HG03060 (cell line): Measurements from ENCODE around the gene NOX5.

Source experiments
- ATAC-seq: cut with Tn5 transposase; IDR thresholded peaks from one replicate; pipeline ENCODE4 v1.9.1; 2021; ENCODE audit warnings: low read depth, moderate number of reproducible peaks; ENCODE audit not compliant: unreplicated experiment

NOX5 gene

DNA sequence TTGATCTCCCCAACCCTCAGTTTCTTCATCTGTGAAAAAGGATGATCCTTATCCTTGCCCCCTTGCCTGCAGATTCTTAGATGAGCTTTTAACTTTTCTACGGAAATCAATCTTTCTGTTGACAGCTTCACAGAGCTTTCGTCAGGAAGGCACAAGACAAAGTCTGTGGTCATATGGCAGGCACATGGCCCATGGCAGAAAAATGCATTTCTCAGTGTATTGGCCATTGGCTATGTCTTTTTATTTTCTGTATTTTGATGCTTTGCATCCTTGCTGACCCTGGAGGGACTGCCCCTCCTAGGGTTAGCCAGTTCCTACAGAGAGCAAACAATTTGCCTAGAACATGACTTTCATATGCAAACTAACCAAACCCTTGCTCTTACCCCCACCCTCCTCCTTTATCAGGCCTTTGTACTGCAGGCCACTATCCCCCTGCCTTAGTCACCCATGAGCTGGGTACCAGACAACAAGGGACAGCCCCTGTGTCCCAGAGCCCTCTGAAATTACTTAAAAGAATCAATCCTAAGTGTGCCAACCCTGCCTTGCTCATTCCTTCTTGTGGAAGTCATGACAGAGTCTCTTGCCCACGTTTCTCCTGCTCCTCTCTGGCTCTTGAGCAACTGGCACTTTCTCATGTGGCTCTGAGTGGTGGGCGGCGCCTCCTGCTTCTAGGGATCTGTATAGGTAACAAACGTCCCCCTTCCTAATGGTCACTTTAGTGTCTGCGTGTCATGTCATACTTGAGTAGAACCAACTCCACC, 24.1 kb upstream of the NOX5 start:
- no peak for ATAC-seq

- ATAC-seq: no peak
These were observed 23.4 kb upstream of the NOX5 start for GRCh38 chr15:68990992-68991500.

GRCh38 chr15:68991723-68992122, 22.8 kb upstream of the NOX5 start:
- ATAC-seq: no peak

DNA sequence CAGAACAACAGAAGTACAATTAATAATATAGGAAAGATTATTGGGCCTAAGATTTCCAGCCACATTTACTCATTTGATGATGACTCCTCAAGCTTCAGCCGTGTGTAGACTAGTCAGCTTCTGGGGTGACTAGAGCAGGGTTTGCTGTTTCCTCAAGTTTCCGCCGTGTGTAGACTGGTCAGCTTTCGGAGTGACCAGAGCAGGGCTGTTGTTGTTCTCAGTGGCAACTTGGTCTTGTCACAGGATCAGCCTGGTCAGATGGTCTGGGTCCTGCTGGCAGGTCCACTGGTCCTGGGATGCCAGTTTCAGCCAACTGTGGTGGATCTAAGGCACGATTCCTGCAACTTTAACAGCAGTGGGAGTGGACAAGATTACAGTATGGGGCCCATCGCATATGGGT, 21.8 kb upstream of the NOX5 start:
- ATAC-seq: no peak

DNA sequence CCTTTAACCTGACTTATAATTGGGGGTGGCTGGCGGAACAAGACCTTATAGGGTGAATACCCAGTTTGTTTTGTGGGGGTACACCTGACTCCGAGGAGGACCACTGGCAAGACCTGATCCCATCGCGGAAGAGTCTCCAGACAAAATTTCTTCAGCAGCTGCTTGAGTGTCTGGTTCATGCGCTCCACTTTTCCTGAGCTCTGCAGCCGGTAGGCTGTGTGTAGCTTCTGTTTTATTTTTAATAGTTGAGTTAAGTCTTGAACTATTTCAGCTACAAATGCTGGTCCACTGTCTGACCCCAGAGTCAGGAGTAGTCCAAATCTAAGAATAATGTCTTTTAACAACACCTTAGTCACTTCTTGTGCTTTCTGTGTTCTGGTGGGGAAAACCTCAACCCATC, 21.2 kb upstream of the NOX5 start:
- ATAC-seq: no peak

- no peak for ATAC-seq
These were observed 20.3 kb upstream of the NOX5 start for GRCh38 chr15:68994149-68994548.

DNA sequence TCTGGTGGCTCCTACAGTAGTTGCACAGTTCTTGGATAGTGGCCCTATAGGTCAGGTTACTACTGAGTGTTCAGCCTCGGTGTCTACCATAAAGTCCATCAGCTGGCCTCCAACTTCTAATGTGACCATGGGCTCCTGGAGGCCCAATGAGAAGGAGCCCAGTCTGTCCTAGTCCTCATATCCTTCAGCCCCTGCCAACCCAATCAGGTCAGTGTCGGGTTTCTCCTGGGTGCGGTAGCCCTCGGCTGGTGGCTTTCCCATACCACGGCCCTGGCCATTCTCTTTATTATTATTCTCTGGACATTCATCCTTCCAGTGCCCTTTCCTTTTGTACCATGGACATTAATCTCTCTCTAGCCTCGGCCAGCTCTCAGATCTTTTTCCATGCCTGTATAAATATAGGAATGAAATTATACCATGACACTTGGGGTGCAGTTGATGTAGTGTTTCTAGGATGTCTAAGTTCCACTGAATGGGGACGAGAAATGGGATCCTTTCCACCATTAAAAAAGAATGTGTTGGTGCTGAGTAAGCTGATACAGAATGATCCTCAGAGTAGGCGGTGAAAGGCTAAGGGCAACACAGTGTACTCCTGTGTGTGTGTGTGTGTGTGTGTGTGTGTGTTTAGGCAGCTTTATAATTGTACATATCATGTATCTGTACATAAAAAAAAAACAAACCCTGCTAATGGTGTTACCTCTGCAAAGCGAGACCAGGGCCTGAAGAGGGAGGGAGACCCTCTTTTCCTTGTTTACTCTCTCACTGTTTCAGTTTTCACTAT, 19.3 kb upstream of the NOX5 start:
- ATAC-seq: no peak

GRCh38 chr15:68997050-68997449, 17.4 kb upstream of the NOX5 start:
- no peak for ATAC-seq

DNA sequence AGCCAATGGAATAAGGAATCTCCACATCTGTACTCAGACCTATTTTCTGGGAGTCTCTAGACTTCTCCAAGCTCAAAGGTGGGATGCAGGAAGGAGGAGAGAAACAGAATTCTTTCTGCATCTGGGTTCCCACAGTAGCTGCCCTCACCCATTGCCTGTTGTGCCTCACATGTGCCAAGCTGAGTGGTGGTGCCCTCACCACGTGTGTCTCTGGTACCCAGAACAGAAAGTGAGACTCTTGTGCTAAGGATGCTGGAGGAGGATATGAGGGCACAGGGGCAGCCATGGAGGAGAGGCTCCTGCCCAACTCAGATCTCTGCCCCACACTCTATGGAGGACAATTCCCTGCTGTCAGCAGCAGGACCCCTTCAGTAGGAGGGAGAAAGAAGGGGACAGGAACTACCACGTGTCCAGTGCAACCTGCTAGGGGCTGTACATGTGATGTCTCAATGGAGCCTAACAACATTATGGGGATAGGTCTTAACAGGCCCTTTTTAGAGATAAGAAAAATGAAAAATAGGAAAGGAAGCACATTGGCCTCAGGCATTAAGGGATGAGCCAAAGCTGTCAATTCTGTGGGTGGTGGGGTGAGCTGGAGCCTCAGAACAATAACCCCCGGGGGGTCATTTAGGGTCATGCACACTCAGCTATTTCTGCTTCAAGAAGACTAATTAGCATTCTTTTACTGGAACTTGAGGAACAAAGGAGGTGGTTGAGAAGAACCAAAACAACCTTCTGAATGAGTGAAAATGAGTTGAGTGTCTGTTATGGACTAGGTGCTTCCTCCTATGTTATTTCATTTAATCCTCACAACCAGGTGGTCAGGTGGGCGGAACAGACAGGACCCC, 16.3 kb upstream of the NOX5 start:
- no peak for ATAC-seq

DNA sequence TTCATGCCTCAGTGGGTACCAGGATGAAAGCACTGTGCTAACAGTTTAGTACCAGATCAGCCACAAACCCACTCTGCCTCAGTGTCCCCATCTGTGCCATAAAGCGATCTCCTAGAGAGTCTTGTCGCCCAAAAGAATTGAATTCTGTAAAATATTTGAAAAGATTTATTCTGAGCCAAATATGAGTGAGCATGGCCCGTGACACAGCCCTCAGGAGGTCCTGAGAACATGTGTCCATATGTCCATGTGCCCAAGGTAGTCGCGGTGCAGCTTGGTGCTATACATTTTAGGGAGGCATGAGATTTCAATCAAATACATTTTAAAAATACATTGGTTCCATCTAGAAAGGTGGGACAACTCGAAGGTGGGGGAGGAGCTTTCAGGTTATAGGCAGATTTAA, 15.4 kb upstream of the NOX5 start:
- no peak for ATAC-seq

DNA sequence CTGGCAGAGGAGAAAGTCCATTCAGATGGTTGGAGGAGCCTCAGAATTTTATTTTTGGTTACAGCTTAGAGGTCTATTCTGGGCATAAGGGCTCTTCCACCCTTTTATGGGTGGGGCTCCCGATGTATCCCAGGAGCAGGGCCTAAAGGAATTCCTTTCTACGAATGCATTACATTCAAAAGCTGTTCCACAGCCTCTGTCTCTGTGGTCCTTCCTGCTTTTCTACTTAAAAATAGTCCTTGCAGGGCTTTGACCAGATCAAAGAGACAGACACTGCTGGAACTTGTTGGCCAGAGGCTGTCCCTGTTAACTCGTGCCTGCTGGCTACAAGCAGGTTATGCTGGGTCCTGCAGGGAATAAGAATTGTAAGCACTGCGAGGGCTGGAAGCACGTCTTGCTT, 14.4 kb upstream of the NOX5 start:
- ATAC-seq: no peak

- ATAC-seq: no peak
These were observed 13.6 kb upstream of the NOX5 start for GRCh38 chr15:69000725-69001503.

GRCh38 chr15:69002783-69003182, 11.7 kb upstream of the NOX5 start:
- ATAC-seq: no peak

- no peak for ATAC-seq
These were observed 10.5 kb upstream of the NOX5 start for GRCh38 chr15:69004011-69004410.

GRCh38 chr15:69008056-69008455, 6.4 kb upstream of the NOX5 start:
- no peak for ATAC-seq

- no peak for ATAC-seq
These were observed 5.2 kb upstream of the NOX5 start for GRCh38 chr15:69009341-69009740.

GRCh38 chr15:69011641-69012040, 2.9 kb upstream of the NOX5 start:
- ATAC-seq: no peak

GRCh38 chr15:69012761-69013364, 1.6 kb upstream of the NOX5 start:
- ATAC-seq: no peak

DNA sequence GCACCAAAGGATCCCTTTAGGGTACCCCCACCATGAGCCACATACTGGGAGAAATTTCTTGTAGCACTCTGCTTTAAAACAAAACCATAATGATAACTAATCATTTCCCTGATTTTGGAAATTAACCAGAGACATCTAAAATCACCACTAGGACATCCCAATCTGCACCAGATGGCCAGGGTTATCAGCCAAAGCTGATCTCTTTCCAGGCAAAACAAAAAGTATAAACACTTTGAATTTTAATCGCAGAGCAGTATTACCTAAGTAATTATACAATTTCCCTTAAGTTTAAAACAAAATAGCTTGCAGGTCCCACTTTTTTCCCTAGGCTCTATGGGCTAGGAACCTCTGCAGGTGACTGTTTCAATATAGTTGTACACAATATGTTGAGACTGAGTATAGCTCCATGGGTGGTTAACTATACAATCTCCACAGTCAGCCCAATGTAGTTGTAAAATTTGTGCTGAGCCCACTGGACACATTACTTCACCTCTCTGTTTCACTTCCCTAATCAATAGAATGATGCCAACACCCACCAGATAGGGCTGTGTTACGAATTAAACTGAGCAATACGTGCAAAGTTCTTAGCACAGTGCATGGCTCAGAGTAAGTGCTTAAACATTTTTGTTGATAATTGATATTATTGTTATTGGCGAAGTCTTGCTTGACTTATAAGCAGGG, 629 bp upstream of the NOX5 start:
- no peak for ATAC-seq
